HUES48 (cell line): ENCODE measurements around the gene GLS.

Source experiments
- H3K27ac ChIP-seq: one replicate; pipeline ENCODE4 v1.7.0; 2013; ENCODE audit warnings: low read depth, low read length, inconsistent platforms
- H3K27me3 ChIP-seq: 2 replicates; pipeline ENCODE4 v1.6.1; 2013; ENCODE audit warnings: mild to moderate bottlenecking, low read length; ENCODE audit not compliant: control insufficient read depth, insufficient read depth
- H3K36me3 ChIP-seq: 2 replicates; pipeline ENCODE4 v1.6.1; 2013; ENCODE audit warnings: low read length; ENCODE audit not compliant: control insufficient read depth, insufficient read depth
- H3K4me1 ChIP-seq: 2 replicates; pipeline ENCODE4 v1.6.1; 2013; ENCODE audit warnings: mild to moderate bottlenecking, low read length; ENCODE audit not compliant: control insufficient read depth, insufficient read depth
- H3K4me3 ChIP-seq: 2 replicates; pipeline ENCODE4 v1.5.1; 2013; ENCODE audit warnings: mild to moderate bottlenecking, low read depth, low read length
- H3K9ac ChIP-seq: 2 replicates; pipeline ENCODE4 v1.6.1; 2013; ENCODE audit warnings: mild to moderate bottlenecking, low read depth, low read length, moderate library complexity
- H3K9me3 ChIP-seq: 2 replicates; pipeline ENCODE4 v1.6.1; 2013; ENCODE audit warnings: low read length; ENCODE audit not compliant: control insufficient read depth, insufficient read depth

The GLS gene

DNA sequence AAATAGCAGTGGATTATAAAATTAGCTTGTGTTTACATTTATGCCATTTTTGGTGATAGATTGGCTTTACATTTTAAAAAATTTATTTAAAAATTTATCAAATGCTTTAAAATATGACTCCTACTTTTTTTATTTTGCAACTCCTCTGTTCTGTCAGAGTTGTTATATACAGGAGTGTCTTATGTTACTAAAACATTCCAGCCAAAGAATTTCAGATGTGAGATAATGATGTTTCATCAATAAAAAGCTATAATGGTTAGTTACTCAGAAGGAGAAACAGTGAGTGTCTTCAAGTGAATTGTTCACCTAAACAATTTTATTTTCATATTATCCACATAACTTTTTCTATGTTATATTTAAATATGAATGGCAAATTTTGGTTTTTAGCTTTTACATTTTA lies 52.7 kb downstream of the GLS start:
- Histone ChIP-seq H3K27ac (peak overlapping the region; percentile 26), H3K4me1 (peaks cover 62% of the 10 kb centered on the region), H3K36me3 (peaks cover 34% of the 10 kb centered on the region), H3K27me3 (no peaks in the 10 kb centered on the region), H3K9me3 (no peaks in the 10 kb centered on the region), H3K4me3 (no peak overlapping the region), H3K9ac (no peak overlapping the region)

GRCh38 chr2:190935054-190935453 lies 54.4 kb downstream of the GLS start:
- peaks cover 30% of the 10 kb centered on the region for H3K36me3 ChIP-seq
- H3K27ac ChIP-seq: peak overlapping the region; percentile 55
- H3K27me3 ChIP-seq: no peaks in the 10 kb centered on the region
- no peak overlapping the region for H3K9ac ChIP-seq
- peaks cover 71% of the 10 kb centered on the region for H3K4me1 ChIP-seq
- 0 out of 2 replicates have a peak overlapping the region, but pooled peaks have one; percentile 9 for H3K4me3 ChIP-seq
- no peaks in the 10 kb centered on the region for H3K9me3 ChIP-seq

DNA sequence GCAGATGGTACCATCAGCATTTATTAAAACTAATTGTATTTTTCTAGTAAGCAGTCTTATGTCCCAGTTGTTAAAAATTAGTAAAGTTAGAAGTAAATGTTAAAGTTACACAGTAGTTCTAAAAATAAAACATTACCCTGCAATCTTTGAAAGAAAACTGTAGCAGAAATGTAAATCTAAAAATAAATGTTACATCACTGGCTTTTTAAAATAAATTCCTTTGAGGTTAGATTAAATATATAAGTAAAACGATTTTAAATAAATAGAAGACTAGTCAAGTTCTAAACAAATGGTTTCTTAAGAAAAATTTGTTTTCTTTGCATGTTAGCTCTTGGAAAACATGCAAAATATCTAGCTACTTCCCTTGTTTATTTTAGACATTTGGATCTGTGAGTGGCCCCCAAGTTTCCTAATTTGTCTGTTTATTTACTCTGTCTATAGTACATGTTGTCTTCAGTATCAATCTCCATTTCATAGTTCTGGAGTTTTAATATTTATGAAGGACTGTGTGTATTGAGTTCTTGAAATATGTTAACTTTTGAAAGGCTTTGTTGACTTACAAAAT lies 58.2 kb downstream of the GLS start:
- peaks cover 52% of the 10 kb centered on the region for H3K4me1 ChIP-seq
- no peaks in the 10 kb centered on the region for H3K36me3 ChIP-seq
- no peaks in the 10 kb centered on the region for H3K27me3 ChIP-seq
- no peak overlapping the region for H3K4me3 ChIP-seq
- H3K9me3 ChIP-seq: no peaks in the 10 kb centered on the region
- H3K9ac ChIP-seq: no peak overlapping the region
- peak overlapping the region; percentile 28 for H3K27ac ChIP-seq

GRCh38 chr2:190940454-190940853 lies 59.8 kb downstream of the GLS start:
- H3K9ac ChIP-seq: no peak overlapping the region
- no peak overlapping the region for H3K27ac ChIP-seq

GRCh38 chr2:190941571-190941970 lies 61.0 kb downstream of the GLS start:
- Histone ChIP-seq H3K27me3 (no peaks in the 10 kb centered on the region), H3K4me1 (peaks cover 27% of the 10 kb centered on the region)

More at GRCh38 chr2:190940454-190940853, 59.8 kb downstream of the GLS start:
- no peaks in the 10 kb centered on the region for H3K27me3 ChIP-seq
- H3K4me1 ChIP-seq: peaks cover 36% of the 10 kb centered on the region
- no peak overlapping the region for H3K4me3 ChIP-seq
- no peaks in the 10 kb centered on the region for H3K36me3 ChIP-seq
- no peaks in the 10 kb centered on the region for H3K9me3 ChIP-seq

GRCh38 chr2:190942697-190943096 lies 62.1 kb downstream of the GLS start:
- H3K4me1 ChIP-seq: peaks cover 24% of the 10 kb centered on the region
- no peak overlapping the region for H3K9ac ChIP-seq
- H3K36me3 ChIP-seq: no peaks in the 10 kb centered on the region
- H3K27me3 ChIP-seq: no peaks in the 10 kb centered on the region
- no peak overlapping the region for H3K4me3 ChIP-seq
- H3K27ac ChIP-seq: no peak overlapping the region
- no peaks in the 10 kb centered on the region for H3K9me3 ChIP-seq

More at GRCh38 chr2:190941571-190941970, 61.0 kb downstream of the GLS start:
- Histone ChIP-seq H3K27ac (no peak overlapping the region), H3K9me3 (no peaks in the 10 kb centered on the region), H3K9ac (no peak overlapping the region), H3K36me3 (no peaks in the 10 kb centered on the region), H3K4me3 (no peak overlapping the region)

- no peaks in the 10 kb centered on the region for H3K27me3 ChIP-seq
- H3K27ac ChIP-seq: no peak overlapping the region
- H3K36me3 ChIP-seq: no peaks in the 10 kb centered on the region
- no peaks in the 10 kb centered on the region for H3K9me3 ChIP-seq
- H3K4me3 ChIP-seq: no peak overlapping the region
- H3K4me1 ChIP-seq: peaks cover 18% of the 10 kb centered on the region; the same call in 1 of the 2 replicates
- no peak overlapping the region for H3K9ac ChIP-seq
Measured at GRCh38 chr2:190943706-190944105, 63.1 kb downstream of the GLS start.

- Histone ChIP-seq H3K9me3 (no peaks in the 10 kb centered on the region), H3K27ac (no peak overlapping the region), H3K4me3 (no peak overlapping the region), H3K9ac (no peak overlapping the region), H3K27me3 (no peaks in the 10 kb centered on the region), H3K36me3 (no peaks in the 10 kb centered on the region), H3K4me1 (peaks cover 12% of the 10 kb centered on the region; the same call in 1 of the 2 replicates)
Measured at GRCh38 chr2:190947141-190947540, 66.5 kb downstream of the GLS start.

GRCh38 chr2:190947711-190948251 lies 67.2 kb downstream of the GLS start:
- no peaks in the 10 kb centered on the region for H3K36me3 ChIP-seq
- H3K27me3 ChIP-seq: no peaks in the 10 kb centered on the region
- H3K27ac ChIP-seq: no peak overlapping the region
- no peak overlapping the region for H3K4me3 ChIP-seq
- no peaks in the 10 kb centered on the region for H3K9me3 ChIP-seq
- H3K4me1 ChIP-seq: peaks cover 12% of the 10 kb centered on the region; the same call in 1 of the 2 replicates
- H3K9ac ChIP-seq: no peak overlapping the region

DNA sequence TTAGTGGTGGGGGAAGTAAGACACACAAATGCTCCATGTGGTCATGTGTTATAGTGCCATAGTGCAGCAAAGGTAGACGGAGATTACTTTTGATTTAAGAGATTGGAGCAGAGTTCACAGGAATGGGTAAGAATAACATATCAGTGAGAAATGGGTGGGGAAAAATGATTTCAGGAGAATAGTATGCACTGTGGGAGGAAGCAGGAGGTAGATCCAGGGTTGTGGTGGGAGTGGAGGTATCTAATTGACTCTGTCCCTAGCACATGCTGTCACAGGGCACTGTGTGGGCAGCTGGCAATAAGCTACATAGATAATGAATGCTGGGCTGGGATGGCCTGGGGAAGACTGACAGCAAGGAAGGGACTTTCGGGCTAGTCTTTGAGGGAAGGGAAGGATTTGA lies 68.0 kb downstream of the GLS start:
- Histone ChIP-seq H3K9me3 (no peaks in the 10 kb centered on the region), H3K4me1 (peaks cover 12% of the 10 kb centered on the region; the same call in 1 of the 2 replicates), H3K4me3 (no peak overlapping the region), H3K27ac (no peak overlapping the region), H3K9ac (no peak overlapping the region), H3K36me3 (no peaks in the 10 kb centered on the region), H3K27me3 (no peaks in the 10 kb centered on the region)

DNA sequence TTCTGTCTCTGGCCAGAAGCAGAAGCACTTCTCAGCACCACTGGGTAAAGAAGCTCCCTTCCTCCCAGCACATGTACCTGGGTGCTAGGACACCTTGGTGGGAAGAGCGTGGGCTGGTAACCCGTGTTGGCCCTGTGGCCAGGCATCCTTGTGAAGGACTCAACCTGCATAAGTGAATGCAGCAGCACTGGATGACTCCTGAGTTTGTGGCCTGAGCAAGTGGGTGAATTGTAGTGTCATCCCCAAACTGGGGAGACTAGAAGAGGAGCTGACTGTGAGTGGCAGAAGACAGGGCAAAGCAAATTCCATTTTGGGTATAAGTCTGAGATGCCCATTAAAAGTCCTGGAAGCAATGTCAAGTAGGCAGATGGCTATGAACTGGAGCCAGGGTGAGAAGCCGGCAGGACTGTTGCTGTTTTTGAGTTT lies 70.0 kb downstream of the GLS start:
- Histone ChIP-seq H3K36me3 (no peaks in the 10 kb centered on the region), H3K4me1 (peaks cover 12% of the 10 kb centered on the region; the same call in 1 of the 2 replicates), H3K27ac (no peak overlapping the region)

More for the DNA sequence above, 70.0 kb downstream of the GLS start:
- Histone ChIP-seq H3K9ac (no peak overlapping the region), H3K4me3 (no peak overlapping the region), H3K9me3 (no peaks in the 10 kb centered on the region), H3K27me3 (no peaks in the 10 kb centered on the region)
